ENCODE data around the gene CLEC20A.

Gene CLEC20A

DNA sequence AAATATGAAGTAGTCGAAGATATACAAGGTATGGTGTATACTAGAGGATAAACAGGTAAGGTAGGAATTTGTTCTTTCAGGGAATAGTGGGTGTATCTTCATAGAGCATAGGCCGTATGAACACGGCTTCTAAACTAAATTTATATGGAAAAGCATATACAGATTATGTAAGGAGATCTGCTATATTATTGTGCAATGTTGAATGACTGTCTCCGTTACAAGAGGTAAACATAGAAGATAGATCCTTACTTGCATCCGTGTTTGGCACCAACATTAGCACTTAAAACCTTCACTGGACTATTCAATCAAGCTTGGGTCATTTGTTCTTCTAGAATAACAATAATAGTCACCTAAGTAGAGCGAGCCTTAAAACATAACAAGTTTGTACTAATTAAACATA is 45.9 kb downstream of the CLEC20A start:
- H3K4me2 ChIP-seq (ENCODE audit: low read depth, low read length, poor library complexity, severe bottlenecking) = no peak overlapping the region
- no peaks in the 10 kb centered on the region for H4K20me1 ChIP-seq (ENCODE audit: insufficient read depth, low read length, poor library complexity, severe bottlenecking)
- H3K27me3 ChIP-seq (ENCODE audit: insufficient read depth, low read length, poor library complexity, severe bottlenecking) = no peaks in the 10 kb centered on the region
- H3K79me2 ChIP-seq (ENCODE audit: insufficient read depth, low read length) = no peaks in the 10 kb centered on the region
- no peak overlapping the region for H3K4me3 ChIP-seq (ENCODE audit: low read length, poor library complexity, severe bottlenecking)
- no peaks in the 10 kb centered on the region for H3K36me3 ChIP-seq (ENCODE audit: insufficient read depth, low read length)
- TF ChIP-seq, protein P1, sequence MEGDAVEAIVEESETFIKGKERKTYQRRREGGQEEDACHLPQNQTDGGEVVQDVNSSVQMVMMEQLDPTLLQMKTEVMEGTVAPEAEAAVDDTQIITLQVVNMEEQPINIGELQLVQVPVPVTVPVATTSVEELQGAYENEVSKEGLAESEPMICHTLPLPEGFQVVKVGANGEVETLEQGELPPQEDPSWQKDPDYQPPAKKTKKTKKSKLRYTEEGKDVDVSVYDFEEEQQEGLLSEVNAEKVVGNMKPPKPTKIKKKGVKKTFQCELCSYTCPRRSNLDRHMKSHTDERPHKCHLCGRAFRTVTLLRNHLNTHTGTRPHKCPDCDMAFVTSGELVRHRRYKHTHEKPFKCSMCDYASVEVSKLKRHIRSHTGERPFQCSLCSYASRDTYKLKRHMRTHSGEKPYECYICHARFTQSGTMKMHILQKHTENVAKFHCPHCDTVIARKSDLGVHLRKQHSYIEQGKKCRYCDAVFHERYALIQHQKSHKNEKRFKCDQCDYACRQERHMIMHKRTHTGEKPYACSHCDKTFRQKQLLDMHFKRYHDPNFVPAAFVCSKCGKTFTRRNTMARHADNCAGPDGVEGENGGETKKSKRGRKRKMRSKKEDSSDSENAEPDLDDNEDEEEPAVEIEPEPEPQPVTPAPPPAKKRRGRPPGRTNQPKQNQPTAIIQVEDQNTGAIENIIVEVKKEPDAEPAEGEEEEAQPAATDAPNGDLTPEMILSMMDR (conservative IDR thresholded peaks at IDR 0.05; ENCODE audit: low read length) = no peak
- TF ChIP-seq EZH2phosphoT487 (IDR thresholded peaks at IDR 0.05; ENCODE audit: borderline replicate concordance) = no peak
- H3K9me2 ChIP-seq (replicated peaks; ENCODE audit: low read depth, low read length) = no peaks in the 10 kb centered on the region
- H3F3A ChIP-seq (ENCODE audit: low read depth) = no peaks in the 10 kb centered on the region
- no peak overlapping the region for H2AFZ ChIP-seq (ENCODE audit: low read length)
- no peak overlapping the region for H3K9ac ChIP-seq (ENCODE audit: low read depth, low read length, poor library complexity, severe bottlenecking)
- H3K4me1 ChIP-seq (ENCODE audit: insufficient read depth, low read length, poor library complexity, severe bottlenecking) = no peaks in the 10 kb centered on the region
- H3K9me3 ChIP-seq (ENCODE audit: insufficient read depth, low read depth, low read length) = no peaks in the 10 kb centered on the region

DNA sequence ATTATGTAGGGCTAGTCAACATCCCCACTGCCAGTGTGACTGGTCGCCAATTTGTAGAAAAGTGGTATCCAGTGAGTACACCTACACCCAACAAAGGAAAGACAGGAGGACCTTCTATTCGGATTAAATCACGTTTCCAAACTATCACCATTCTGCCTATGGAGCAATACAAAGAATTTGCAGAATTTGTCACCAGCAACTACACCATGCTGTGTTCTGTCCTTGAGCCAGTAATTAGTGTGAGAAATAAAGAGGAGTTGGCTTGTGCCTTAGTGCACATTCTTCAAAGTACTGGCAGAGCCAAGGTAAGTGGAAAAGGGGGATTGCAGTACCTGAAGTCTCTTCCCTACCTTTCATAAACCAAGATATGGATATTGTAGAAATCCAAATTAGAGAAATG is 53.8 kb downstream of the CLEC20A start:
- Histone ChIP-seq H3K36me3 (ENCODE audit: insufficient read depth, low read length) (no peaks in the 10 kb centered on the region), H3K4me3 (ENCODE audit: low read length, poor library complexity, severe bottlenecking) (no peak overlapping the region), H2AFZ (ENCODE audit: low read length) (no peak overlapping the region), H3K9me2 (replicated peaks; ENCODE audit: low read depth, low read length) (no peaks in the 10 kb centered on the region; the same call in 1 of the 2 replicates), H4K20me1 (ENCODE audit: insufficient read depth, low read length, poor library complexity, severe bottlenecking) (no peaks in the 10 kb centered on the region), H3K79me2 (ENCODE audit: insufficient read depth, low read length) (no peaks in the 10 kb centered on the region), H3K4me1 (ENCODE audit: insufficient read depth, low read length, poor library complexity, severe bottlenecking) (no peaks in the 10 kb centered on the region), H3K9ac (ENCODE audit: low read depth, low read length, poor library complexity, severe bottlenecking) (no peak overlapping the region), H3F3A (ENCODE audit: low read depth) (no peaks in the 10 kb centered on the region), H3K4me2 (ENCODE audit: low read depth, low read length, poor library complexity, severe bottlenecking) (no peak overlapping the region), H3K27me3 (ENCODE audit: insufficient read depth, low read length, poor library complexity, severe bottlenecking) (no peaks in the 10 kb centered on the region), H3K9me3 (ENCODE audit: insufficient read depth, low read depth, low read length) (peaks cover 5% of the 10 kb centered on the region; the same call in 1 of the 2 replicates)
- TF ChIP-seq EZH2phosphoT487 (IDR thresholded peaks at IDR 0.05; ENCODE audit: borderline replicate concordance) = no peak
- TF ChIP-seq, protein P1 (conservative IDR thresholded peaks at IDR 0.05; ENCODE audit: low read length) = no peak

DNA sequence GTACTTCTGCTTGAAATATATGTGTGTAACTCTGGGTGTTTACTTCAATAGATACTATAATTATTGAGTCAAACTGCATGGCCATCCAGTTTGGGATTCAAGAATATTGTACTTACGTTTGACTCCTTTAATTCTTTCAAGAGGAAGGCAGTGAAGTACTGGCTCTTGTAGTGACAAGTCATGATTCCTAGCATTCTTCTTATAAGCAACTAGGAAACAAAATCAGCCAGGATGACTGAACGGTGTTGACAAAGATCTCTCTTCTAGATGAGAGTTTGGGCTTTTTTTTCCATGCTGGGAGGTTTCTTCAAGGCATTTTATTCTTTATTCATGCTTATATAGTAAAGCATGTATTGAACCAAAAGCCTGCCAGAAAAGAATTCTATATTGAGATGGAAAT is 58.3 kb downstream of the CLEC20A start:
- Histone ChIP-seq H3K4me2 (ENCODE audit: low read depth, low read length, poor library complexity, severe bottlenecking) (no peak overlapping the region), H3K9me2 (replicated peaks; ENCODE audit: low read depth, low read length) (no peaks in the 10 kb centered on the region; the same call in 1 of the 2 replicates), H2AFZ (ENCODE audit: low read length) (no peak overlapping the region), H3K79me2 (ENCODE audit: insufficient read depth, low read length) (no peaks in the 10 kb centered on the region), H3K9me3 (ENCODE audit: insufficient read depth, low read depth, low read length) (peaks cover 5% of the 10 kb centered on the region; the same call in 1 of the 2 replicates), H3K36me3 (ENCODE audit: insufficient read depth, low read length) (no peaks in the 10 kb centered on the region), H3K9ac (ENCODE audit: low read depth, low read length, poor library complexity, severe bottlenecking) (no peak overlapping the region), H4K20me1 (ENCODE audit: insufficient read depth, low read length, poor library complexity, severe bottlenecking) (no peaks in the 10 kb centered on the region), H3K27me3 (ENCODE audit: insufficient read depth, low read length, poor library complexity, severe bottlenecking) (no peaks in the 10 kb centered on the region), H3K4me3 (ENCODE audit: low read length, poor library complexity, severe bottlenecking) (no peak overlapping the region), H3K4me1 (ENCODE audit: insufficient read depth, low read length, poor library complexity, severe bottlenecking) (no peaks in the 10 kb centered on the region), H3F3A (ENCODE audit: low read depth) (no peaks in the 10 kb centered on the region)
- no peak for TF ChIP-seq EZH2phosphoT487 (IDR thresholded peaks at IDR 0.05; ENCODE audit: borderline replicate concordance)
- TF ChIP-seq, protein P1 (conservative IDR thresholded peaks at IDR 0.05; ENCODE audit: low read length) = no peak
